Urinary bladder (tissue), 4 donors: Measurements from ENCODE around the gene IGFALS. TPM values are rescaled to one million over a fixed set of nuclear protein-coding genes. Genes with fewer than 3 reads are reported as not detected.

ENCODE experiments used
- DNase-seq: peaks from one replicate; pipeline ENCODE4 v3.0.0-alpha.2; 2015; ENCODE audit errors: extremely low spot score
- H3K27ac ChIP-seq: one replicate; pipeline ENCODE4 v1.5.1; 2013; ENCODE audit warnings: low read depth, mild to moderate bottlenecking, moderate library complexity
- H3K36me3 ChIP-seq: one replicate; pipeline ENCODE4 v1.6.1; 2013; ENCODE audit warnings: mild to moderate bottlenecking, moderate library complexity; ENCODE audit not compliant: insufficient read depth
- H3K4me1 ChIP-seq: one replicate; pipeline ENCODE4 v1.6.1; 2013; ENCODE audit warnings: mild to moderate bottlenecking, moderate library complexity; ENCODE audit not compliant: insufficient read depth
- H3K4me3 ChIP-seq: one replicate; pipeline ENCODE4 v1.5.1; 2013; ENCODE audit warnings: low read depth, low read length
- WGBS: extraction: QIAGEN DNeasy Blood & Tissue Kit; methylation state at CpG from one replicate; pipeline ENCODE4 v1.1.7; 2013; 5-methylcytosine and 5-hydroxymethylcytosine counted together
- polyA plus RNA-seq: library from polyadenylated mRNA; stranded (reverse); fragments of 200-250 nt; gene quantifications from one replicate; pipeline ENCODE4 v1.2.3, GENCODE V29; 2013
- total RNA-seq: library from RNA; depleted of rRNA; stranded (reverse); fragments of >200 nt; gene quantifications from one replicate; pipeline ENCODE4 v1.2.3, GENCODE V29; 2014
- donor health status: healthy with polysubstance abuse.
- donor health status: healthy.

IGFALS gene
- total and polyA plus RNA-seq, 2 donors, result 0.11 to 0.22 TPM

DNA sequence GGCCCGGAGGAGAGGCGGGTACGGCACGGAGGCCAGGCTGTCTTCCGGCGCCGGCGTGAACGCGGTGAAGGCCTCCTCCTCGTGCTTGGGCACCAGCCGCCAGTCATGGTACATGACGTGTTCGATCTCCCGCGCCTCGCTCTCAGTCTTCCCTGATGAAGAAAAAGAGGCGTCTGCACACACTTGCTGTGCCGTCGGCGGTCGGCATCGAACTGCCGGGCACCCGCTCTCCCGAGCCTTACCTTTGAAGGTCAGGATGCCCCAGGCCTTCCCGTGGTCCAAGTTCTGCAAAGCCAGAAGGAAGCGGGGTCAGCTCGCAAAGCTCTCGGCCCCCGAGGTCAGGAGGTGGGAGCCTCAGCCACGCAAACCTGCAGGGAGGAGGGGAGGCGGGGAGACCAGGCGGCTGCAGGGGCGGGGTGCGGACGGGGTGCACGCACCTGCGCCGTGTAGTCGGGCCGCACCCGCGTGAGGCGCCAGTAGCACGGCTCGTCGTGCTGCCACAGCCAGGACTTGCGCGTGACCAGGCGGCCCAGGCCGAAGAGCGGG lies 21.1 kb downstream of the IGFALS start, which contains the start of gene EME2:
EME2 (plus strand) TSS at position 449 of the 546 bp plus-strand sequence. CDS start 418 bp downstream, outside the sequence.
- Histone ChIP-seq H3K27ac (peak within 1 kb of the TSS; percentile 82), H3K36me3 (peaks cover 2% of the 10 kb centered on the region), H3K4me1 (no peaks in the 10 kb centered on the region), H3K4me3 (peak within 1 kb of the TSS; percentile 94)
- WGBS, result under 1% methylated on average over 53 of the region's 53 CpGs
- no peak for DNase-seq

DNA sequence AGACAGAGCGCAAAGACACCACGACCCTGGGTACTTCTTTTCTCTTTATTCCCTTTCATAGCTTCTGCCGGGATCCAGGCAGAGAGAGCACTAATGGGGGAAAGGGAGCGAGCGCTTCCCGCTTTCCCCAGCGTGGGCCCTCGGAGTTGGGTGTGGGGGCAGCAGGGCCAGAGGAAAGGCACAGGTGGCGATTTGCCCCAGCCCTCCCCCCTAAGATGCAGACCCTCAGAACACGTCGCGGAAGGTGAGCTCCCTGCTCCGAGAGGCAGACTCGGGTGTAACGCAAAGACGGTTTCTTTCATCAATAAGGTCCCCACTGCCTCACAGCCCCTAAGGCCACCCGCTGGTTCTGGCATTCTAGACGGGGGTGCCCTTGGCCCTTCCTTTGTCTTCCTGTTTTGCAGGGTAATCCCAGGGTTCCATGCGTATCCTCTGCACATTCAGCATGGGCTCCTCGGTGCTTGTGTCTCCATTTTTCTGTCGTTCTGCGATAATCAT lies 21.6 kb downstream of the IGFALS start:
- H3K4me1 ChIP-seq, result no peaks in the 10 kb centered on the region
- WGBS, result 13% methylated on average over 22 of the region's 22 CpGs
- peak overlapping the region; percentile 62 for H3K27ac ChIP-seq
- peak overlapping the region; percentile 94 for H3K4me3 ChIP-seq
- DNase-seq, result no peak
- H3K36me3 ChIP-seq, result no peaks in the 10 kb centered on the region

DNA sequence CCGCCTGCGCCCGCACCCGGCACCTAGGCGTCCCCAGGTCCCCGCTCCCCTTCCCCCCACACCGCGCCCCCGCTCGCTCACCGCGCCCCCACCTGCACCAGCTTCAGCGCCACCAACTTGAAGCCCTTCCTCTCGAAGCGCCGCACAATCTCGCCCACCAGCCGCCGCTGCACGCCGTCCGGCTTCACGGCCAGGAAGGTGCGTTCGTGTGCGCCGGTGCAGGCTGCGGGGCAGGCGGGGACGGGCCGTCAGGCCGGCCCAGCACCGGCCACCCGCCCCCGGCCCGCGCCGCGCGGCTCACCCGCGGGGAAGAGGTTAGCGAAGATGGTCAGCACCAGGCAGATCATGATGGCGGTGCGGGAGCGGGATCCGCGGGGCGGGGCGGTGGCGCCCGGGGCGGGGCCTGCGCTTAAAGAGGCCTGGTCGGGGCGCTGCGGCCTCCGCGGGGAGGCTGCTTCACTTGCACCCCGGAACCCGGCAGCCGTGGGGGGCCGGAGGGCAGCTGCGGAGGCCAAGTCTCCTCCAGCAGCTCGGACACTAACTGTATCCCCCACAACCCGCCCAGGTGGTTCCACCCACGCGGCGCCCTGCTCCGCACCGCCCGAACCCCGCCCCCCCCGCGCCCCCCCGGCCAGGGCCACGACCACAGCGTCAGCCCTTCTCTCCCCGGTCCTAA lies 22.2 kb downstream of the IGFALS start, which contains the start of gene NME3:
NME3 (minus strand) TSS at position 356 of the 676 bp plus-strand sequence; CDS start at position 347, 9 bp downstream.
- Histone ChIP-seq H3K4me1 (no peaks in the 10 kb centered on the region), H3K27ac (peak within 1 kb of the TSS; percentile 62), H3K4me3 (peak within 1 kb of the TSS; percentile 94), H3K36me3 (no peaks in the 10 kb centered on the region)
- WGBS, result under 1% methylated on average over 79 of the region's 79 CpGs
- no peak for DNase-seq

DNA sequence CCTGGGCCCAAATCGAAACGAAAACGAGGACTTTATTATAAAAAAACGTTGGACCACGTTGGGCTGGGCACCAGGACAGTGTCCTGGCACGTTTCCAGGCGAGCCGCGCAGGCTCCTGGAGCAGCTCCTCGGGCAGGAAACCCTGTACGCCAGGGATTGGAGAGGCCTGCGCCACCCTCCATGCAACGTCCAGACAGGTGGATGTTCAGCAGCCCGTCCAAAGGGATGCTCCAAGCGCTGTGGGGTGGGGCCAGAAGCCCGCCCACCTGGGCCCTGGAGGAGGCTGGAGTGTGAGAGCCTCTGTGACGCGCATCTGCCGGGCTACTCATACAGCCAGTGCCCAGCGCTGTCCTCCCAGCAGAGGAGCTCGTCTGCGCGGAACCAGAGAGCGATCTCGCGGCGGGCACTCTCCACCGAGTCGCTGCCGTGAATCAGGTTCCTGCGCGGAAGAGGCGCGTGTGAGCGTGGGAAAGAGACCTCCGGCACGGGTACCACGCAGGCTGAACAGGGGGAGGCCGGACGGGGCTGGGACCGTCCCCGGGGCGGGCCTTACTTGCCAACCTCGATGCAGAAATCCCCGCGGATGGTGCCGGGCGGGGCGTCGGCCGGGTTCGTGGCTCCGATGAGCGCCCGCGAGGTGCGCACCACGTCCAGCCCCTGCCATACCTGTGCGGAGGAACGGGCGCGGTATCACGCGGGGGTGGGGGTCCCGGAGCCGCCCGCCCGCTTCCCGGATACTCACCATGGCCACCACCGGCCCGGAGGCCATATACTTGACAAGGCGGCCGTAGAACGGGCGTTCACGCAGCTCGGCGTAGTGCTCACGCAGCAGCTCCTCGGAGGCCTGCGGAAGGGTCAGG lies 22.9 kb downstream of the IGFALS start:
- no peak for DNase-seq
- H3K4me1 ChIP-seq, result no peaks in the 10 kb centered on the region
- peak overlapping the region; percentile 40 for H3K27ac ChIP-seq
- H3K4me3 ChIP-seq, result peak overlapping the region; percentile 94
- WGBS, result 6% methylated on average over 81 of the region's 81 CpGs
- H3K36me3 ChIP-seq, result peaks cover 3% of the 10 kb centered on the region

GRCh38 chr16:1769402-1770300 lies 23.9 kb downstream of the IGFALS start:
- no peak overlapping the region for H3K27ac ChIP-seq

DNA sequence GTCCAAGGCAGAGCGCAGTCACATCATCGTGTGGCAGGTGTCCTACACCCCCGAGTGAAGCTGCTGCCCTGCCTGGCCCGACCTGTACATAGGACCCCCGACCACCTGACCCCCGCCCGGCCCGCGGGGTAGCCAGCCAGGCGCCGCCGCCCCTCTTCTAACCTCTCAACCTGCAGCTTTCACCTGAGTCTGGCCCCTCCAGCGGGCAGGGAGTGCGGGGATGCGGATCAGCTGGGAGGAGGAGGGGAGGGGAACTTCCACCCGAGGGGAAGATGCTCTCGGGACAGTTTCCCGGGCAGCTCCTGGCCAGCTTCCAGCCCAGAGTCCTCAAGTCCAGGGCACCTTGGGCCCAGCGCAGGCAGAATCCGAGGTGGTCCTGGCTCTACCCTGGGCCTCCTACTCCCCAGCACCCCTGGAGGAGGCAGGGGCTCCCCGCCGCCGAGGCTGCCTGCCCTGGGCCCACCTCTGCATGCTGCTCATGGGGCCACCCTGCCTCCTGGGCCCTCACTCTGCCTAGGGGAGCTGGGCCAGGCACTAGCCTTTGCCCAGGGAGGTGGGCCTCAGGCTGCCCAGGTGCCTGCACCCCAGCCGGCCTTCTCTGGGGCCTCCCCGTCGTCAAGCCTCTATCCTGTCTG lies 24.6 kb downstream of the IGFALS start:
- H3K4me3 ChIP-seq, result no peak overlapping the region
- H3K4me1 ChIP-seq, result no peaks in the 10 kb centered on the region
- H3K36me3 ChIP-seq, result peaks cover 4% of the 10 kb centered on the region
- 76% methylated on average over 26 of the region's 26 CpGs for WGBS
- H3K27ac ChIP-seq, result no peak overlapping the region
- DNase-seq, result no peak

More at GRCh38 chr16:1769402-1770300, 23.9 kb downstream of the IGFALS start:
- Histone ChIP-seq H3K4me1 (no peaks in the 10 kb centered on the region), H3K36me3 (peaks cover 4% of the 10 kb centered on the region), H3K4me3 (no peak overlapping the region)
- DNase-seq, result no peak
- WGBS, result 72% methylated on average over 27 of the region's 27 CpGs

DNA sequence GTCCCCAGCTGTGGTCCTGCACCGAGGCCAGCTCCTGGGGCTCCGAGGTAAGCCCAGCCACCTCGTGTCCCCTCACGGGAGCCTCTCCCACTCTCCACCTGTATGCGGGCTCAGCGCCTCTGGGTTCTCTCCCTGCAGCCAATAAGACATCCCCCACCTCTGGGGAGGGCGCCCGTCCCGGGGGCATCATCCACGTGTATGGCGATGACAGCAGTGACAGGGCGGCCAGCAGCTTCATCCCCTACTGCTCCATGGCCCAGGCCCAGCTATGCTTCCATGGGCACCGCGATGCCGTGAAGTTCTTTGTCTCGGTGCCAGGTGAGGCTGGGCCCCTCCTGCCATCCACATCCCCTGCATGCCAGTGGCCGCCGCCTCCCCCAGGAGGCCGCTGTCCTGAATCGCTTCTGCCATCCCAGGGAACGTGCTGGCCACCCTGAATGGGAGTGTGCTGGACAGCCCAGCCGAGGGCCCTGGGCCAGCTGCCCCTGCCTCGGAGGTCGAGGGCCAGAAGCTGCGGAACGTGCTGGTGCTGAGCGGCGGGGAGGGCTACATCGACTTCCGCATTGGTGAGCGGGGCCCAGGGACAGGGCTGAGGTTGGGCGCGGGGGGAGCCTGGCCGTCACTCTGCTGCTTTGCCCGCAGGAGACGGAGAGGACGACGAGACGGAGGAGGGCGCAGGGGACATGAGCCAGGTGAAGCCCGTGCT lies 25.3 kb downstream of the IGFALS start:
- no peaks in the 10 kb centered on the region for H3K4me1 ChIP-seq
- no peak overlapping the region for H3K27ac ChIP-seq
- no peak overlapping the region for H3K4me3 ChIP-seq
- no peak for DNase-seq
- peaks cover 4% of the 10 kb centered on the region for H3K36me3 ChIP-seq
- 85% methylated on average over 41 of the region's 41 CpGs for WGBS

GRCh38 chr16:1767116-1767994 lies 26.1 kb downstream of the IGFALS start:
- no peak overlapping the region for H3K27ac ChIP-seq
- H3K4me3 ChIP-seq, result no peak overlapping the region
- no peaks in the 10 kb centered on the region for H3K4me1 ChIP-seq
- DNase-seq, result no peak
- peaks cover 4% of the 10 kb centered on the region for H3K36me3 ChIP-seq
- WGBS, result 91% methylated on average over 42 of the region's 42 CpGs

GRCh38 chr16:1766701-1767100 lies 26.8 kb downstream of the IGFALS start:
- DNase-seq, result no peak
- 88% methylated on average over 18 of the region's 18 CpGs for WGBS
- Histone ChIP-seq H3K4me3 (no peak overlapping the region), H3K27ac (no peak overlapping the region), H3K4me1 (no peaks in the 10 kb centered on the region), H3K36me3 (peaks cover 4% of the 10 kb centered on the region)

GRCh38 chr16:1766231-1766630 lies 27.3 kb downstream of the IGFALS start:
- no peaks in the 10 kb centered on the region for H3K4me1 ChIP-seq
- H3K36me3 ChIP-seq, result peaks cover 4% of the 10 kb centered on the region
- no peak overlapping the region for H3K4me3 ChIP-seq
- no peak overlapping the region for H3K27ac ChIP-seq
- WGBS, result 90% methylated on average over 19 of the region's 19 CpGs
- DNase-seq, result no peak

DNA sequence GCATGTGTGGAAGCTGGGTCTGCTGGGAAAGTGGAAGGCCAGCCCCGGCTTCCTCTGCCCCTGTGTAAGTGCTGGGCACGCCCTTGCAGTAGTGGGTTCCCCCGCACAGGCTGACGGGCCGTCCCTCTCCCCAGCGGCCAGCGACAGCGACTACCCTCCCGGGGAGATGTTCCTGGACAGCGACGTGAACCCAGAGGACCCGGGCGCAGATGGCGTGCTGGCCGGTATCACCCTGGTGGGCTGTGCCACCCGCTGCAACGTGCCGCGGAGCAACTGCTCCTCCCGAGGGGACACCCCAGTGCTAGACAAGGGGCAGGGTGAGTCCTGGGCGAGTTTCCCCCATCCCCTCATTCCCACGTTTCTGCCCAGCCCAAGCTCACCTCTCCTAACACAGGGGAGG lies 27.7 kb downstream of the IGFALS start:
- no peak for DNase-seq
- no peaks in the 10 kb centered on the region for H3K4me1 ChIP-seq
- WGBS, result 90% methylated on average over 22 of the region's 22 CpGs
- H3K4me3 ChIP-seq, result no peak overlapping the region
- H3K27ac ChIP-seq, result no peak overlapping the region
- peaks cover 4% of the 10 kb centered on the region for H3K36me3 ChIP-seq
